Esophagus muscularis mucosa (tissue), 4 donors: ENCODE data around the gene ZNF185. TPM values are rescaled to one million over a fixed set of nuclear protein-coding genes. Genes with fewer than 3 reads are reported as not detected.

Source experiments
- DNase-seq: peaks from one replicate; pipeline ENCODE4 v3.0.0-alpha.2; 2017; ENCODE audit errors: extremely low spot score
- H3K27ac ChIP-seq, 4 donors: fragments of 200-600 bp; sonication (generic); replicated peaks in 1 of 4; 1 replicate in 3 of 4; 2 replicates in 1 of 4; pipeline ENCODE4 v1.5.1; 2016 to 2019; ENCODE audit warnings: mild to moderate bottlenecking in 1 of 4
- H3K27me3 ChIP-seq, 4 donors: fragments of 200-600 bp; sonication (generic); one replicate each; pipeline versions ENCODE4 v1.5.1 to v1.6.0; 2016 to 2019
- H3K36me3 ChIP-seq, 4 donors: fragments of 200-600 bp; sonication (generic); one replicate each; pipeline ENCODE4 v1.5.1; 2016 to 2019
- H3K4me1 ChIP-seq, 4 donors: fragments of 200-600 bp; sonication (generic); one replicate each; pipeline ENCODE4 v1.5.1; 2016 to 2019
- H3K4me3 ChIP-seq, 4 donors: fragments of 200-600 bp; sonication (generic); 1 replicate in 2 of 4; 2 replicates in 2 of 4; pipeline ENCODE4 v1.5.1; 2016 to 2019; ENCODE audit warnings: mild to moderate bottlenecking in 4 of 4, moderate library complexity in 1 of 4
- H3K9me3 ChIP-seq, 4 donors: fragments of 200-600 bp; sonication (generic); 1 replicate in 3 of 4; 2 replicates in 1 of 4; pipeline ENCODE4 v1.5.1; 2016 to 2019
- EP300 ChIP-seq: sonication (generic); formaldehyde crosslinking; IDR thresholded peaks from one replicate; pipeline ENCODE4 v1.6.1; 2017; ENCODE audit warnings: antibody characterized with exemption
- POLR2A ChIP-seq: fragments of 450-650 bp; IDR thresholded peaks from one replicate; pipeline ENCODE4 v1.6.1; 2017; ENCODE audit warnings: antibody characterized with exemption, moderate library complexity, mild to moderate bottlenecking, low read depth
- POLR2AphosphoS5 ChIP-seq, 2 donors: sonication (generic); formaldehyde crosslinking; IDR thresholded peaks; one replicate each; pipeline ENCODE4 v1.6.1; 2017; ENCODE audit warnings: antibody characterized with exemption in 2 of 2
- WGBS: methylation state at CpG from one replicate; pipeline ENCODE4 v1.1.5; 2018; 5-methylcytosine and 5-hydroxymethylcytosine counted together
- intact Hi-C: fragments of 100-400 bp; cut with DNase I; formaldehyde crosslinking; loops from one replicate; pipeline ENCODE4 v1.15.1; 2023
- total RNA-seq, 4 donors: library from RNA; depleted of rRNA; stranded (reverse); fragments of >200 nt; gene quantifications; one replicate each; pipeline versions ENCODE4 v1.1.0 to v1.2.1, GENCODE V29; 2016
- TF ChIP-seq, protein P1 (sequence below), 3 experiments: fragments of 200-600 bp in 2 of 3; fragments of 450-650 bp in 1 of 3; sonication (generic) in 2 of 3; IDR thresholded peaks; one replicate each; pipeline ENCODE4 v1.5.1; 2017 to 2019; ENCODE audit warnings: antibody characterized with exemption in 3 of 3, mild to moderate bottlenecking in 2 of 3, moderate library complexity in 1 of 3

Gene ZNF185
- total RNA-seq, 4 donors from 2014 or later, result 2.5 to 3.7 (median 3.0) TPM

- no peaks in the 10 kb centered on the region for H3K36me3 ChIP-seq
- H3K27me3 ChIP-seq, result peaks cover 0 to 14% (median 2%) of the 10 kb centered on the region in 4 donors
- no peak overlapping the region for H3K27ac ChIP-seq
- peaks cover 0 to 13% (median 9%) of the 10 kb centered on the region in 4 donors for H3K4me1 ChIP-seq
- 87% methylated on average over 13 of the region's 15 CpGs for WGBS
- no peak overlapping the region for H3K4me3 ChIP-seq
- TF ChIP-seq POLR2A (no peak), EP300 (no peak), POLR2AphosphoS5 (IDR thresholded peaks at IDR 0.05) (no peak)
- TF ChIP-seq, protein P1, sequence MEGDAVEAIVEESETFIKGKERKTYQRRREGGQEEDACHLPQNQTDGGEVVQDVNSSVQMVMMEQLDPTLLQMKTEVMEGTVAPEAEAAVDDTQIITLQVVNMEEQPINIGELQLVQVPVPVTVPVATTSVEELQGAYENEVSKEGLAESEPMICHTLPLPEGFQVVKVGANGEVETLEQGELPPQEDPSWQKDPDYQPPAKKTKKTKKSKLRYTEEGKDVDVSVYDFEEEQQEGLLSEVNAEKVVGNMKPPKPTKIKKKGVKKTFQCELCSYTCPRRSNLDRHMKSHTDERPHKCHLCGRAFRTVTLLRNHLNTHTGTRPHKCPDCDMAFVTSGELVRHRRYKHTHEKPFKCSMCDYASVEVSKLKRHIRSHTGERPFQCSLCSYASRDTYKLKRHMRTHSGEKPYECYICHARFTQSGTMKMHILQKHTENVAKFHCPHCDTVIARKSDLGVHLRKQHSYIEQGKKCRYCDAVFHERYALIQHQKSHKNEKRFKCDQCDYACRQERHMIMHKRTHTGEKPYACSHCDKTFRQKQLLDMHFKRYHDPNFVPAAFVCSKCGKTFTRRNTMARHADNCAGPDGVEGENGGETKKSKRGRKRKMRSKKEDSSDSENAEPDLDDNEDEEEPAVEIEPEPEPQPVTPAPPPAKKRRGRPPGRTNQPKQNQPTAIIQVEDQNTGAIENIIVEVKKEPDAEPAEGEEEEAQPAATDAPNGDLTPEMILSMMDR (IDR thresholded peaks at IDR 0.05), result no peak
- intact Hi-C loops, result no loop called here
- no peak for DNase-seq
- H3K9me3 ChIP-seq, result no peaks in the 10 kb centered on the region
Measured at GRCh38 chrX:152901816-152902501, 4.1 kb downstream of the ZNF185 start.

- Histone ChIP-seq H3K4me1 (peaks cover 0 to 12% (median 8%) of the 10 kb centered on the region in 4 donors), H3K4me3 (no peak overlapping the region), H3K27me3 (peaks cover 0 to 14% (median 2%) of the 10 kb centered on the region in 4 donors), H3K9me3 (no peaks in the 10 kb centered on the region), H3K36me3 (no peaks in the 10 kb centered on the region), H3K27ac (no peak overlapping the region)
- no peak for TF ChIP-seq POLR2AphosphoS5 (IDR thresholded peaks at IDR 0.05)
- intact Hi-C loops, result no loop called here
- no peak for DNase-seq
- 95% methylated on average over 4 of the region's 4 CpGs for WGBS
Measured at GRCh38 chrX:152902502-152902820, 4.6 kb downstream of the ZNF185 start.

DNA sequence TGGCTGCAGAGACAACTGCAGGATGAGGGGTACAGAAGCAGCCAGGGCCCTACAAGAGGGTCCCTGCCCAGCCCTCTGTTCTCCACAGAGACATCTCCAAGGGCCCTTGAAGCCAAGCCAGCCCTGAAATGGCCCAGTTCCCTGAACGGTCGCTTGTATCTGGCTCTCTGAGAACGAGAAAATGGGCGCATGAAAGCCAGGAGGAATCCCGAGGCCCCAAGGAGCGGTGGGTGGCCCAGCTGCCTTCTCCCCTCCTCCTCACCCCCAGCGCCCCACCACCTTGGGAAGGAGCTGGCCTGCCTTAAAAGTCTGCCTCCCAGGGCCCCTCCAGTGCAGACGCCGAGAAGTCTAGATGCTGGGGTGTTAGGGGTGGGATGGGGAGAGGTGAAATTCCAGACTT, 5.7 kb downstream of the ZNF185 start:
- Histone ChIP-seq H3K9me3 (no peaks in the 10 kb centered on the region), H3K36me3 (no peaks in the 10 kb centered on the region), H3K27ac (no peak overlapping the region), H3K27me3 (peaks cover 0 to 8% (median under 1%) of the 10 kb centered on the region in 4 donors), H3K4me1 (peaks cover 0 to 4% (median 2%) of the 10 kb centered on the region in 4 donors), H3K4me3 (no peak overlapping the region)
- WGBS, result 79% methylated on average over 9 of the region's 9 CpGs
- TF ChIP-seq POLR2A, result no peak
- TF ChIP-seq POLR2AphosphoS5 (IDR thresholded peaks at IDR 0.05), result no peak
- TF ChIP-seq EP300, result no peak
- TF ChIP-seq, protein P1 (IDR thresholded peaks at IDR 0.05), result no peak
- intact Hi-C loops, result no loop called here
- DNase-seq, result no peak

- TF ChIP-seq POLR2A (no peak), EP300 (no peak), POLR2AphosphoS5 (IDR thresholded peaks at IDR 0.05) (no peak)
- TF ChIP-seq, protein P1 (IDR thresholded peaks at IDR 0.05), result peak; percentile 24 to 63 (median 30)
- 28% methylated on average over 15 of the region's 20 CpGs for WGBS
Measured at GRCh38 chrX:152904151-152905080, 6.5 kb downstream of the ZNF185 start.

DNA sequence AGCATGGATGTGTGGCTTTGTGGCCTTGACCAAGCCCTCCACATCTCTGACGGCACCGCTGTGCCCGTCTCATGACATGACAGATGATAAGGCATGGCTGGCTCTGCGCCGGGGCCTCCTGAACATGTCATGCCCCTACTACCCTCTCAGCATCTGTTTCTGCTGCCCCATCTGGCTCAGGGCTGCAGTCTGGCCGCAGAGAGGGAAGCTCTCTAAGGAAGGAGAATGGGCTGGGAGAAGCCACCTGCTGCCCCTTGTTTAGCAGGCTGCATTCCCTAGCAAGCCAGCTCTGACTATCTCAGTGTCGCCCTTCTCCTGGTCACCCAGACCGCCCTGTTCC, 7.2 kb downstream of the ZNF185 start:
- intact Hi-C loops, result no loop called here
- no peaks in the 10 kb centered on the region for H3K9me3 ChIP-seq
- WGBS, result 87% methylated on average over 7 of the region's 8 CpGs
- peaks cover 0 to 5% (median 0%) of the 10 kb centered on the region in 4 donors for H3K27me3 ChIP-seq
- H3K36me3 ChIP-seq, result no peaks in the 10 kb centered on the region
- DNase-seq, result no peak
- H3K27ac ChIP-seq, result no peak overlapping the region
- TF ChIP-seq, protein P1 (IDR thresholded peaks at IDR 0.05), result no peak
- no peak overlapping the region for H3K4me3 ChIP-seq
- H3K4me1 ChIP-seq, result peaks cover 0 to 4% (median 2%) of the 10 kb centered on the region in 4 donors

More at GRCh38 chrX:152904151-152905080, 6.5 kb downstream of the ZNF185 start:
- no peaks in the 10 kb centered on the region for H3K9me3 ChIP-seq
- H3K27ac ChIP-seq, result no peak overlapping the region
- peaks cover 0 to 8% (median 0%) of the 10 kb centered on the region in 4 donors for H3K27me3 ChIP-seq
- intact Hi-C loops, result no loop called here
- no peaks in the 10 kb centered on the region for H3K36me3 ChIP-seq
- no peak for DNase-seq
- H3K4me1 ChIP-seq, result peaks cover 0 to 4% (median 2%) of the 10 kb centered on the region in 4 donors
- no peak overlapping the region for H3K4me3 ChIP-seq
